ENCODE data around the gene IRAK2. TPM values are rescaled to one million over a fixed set of nuclear protein-coding genes. Genes with fewer than 3 reads are reported as not detected.

Gene IRAK2
- total RNA-seq, 1 donor from 2014 or later, result 1.6 TPM

DNA sequence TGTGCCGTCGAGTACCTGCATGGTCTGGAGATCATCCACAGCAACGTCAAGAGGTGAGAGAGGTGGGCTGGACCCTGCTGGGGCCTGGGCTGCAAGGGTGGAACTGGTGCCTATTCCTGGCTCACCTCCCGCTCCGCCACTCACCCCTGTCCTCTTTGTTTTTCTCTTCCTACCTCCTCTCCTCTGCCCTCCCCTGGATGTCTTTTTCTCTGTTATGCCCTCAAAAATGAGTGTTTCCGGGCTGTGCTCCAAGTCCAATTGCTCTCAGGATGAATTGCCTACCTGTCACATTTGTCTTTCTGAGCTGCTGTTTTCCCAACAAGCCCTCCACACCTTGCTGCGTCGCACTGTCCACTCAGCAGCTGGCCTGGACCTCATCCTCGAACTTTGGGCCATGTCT is 55.0 kb downstream of the IRAK2 start:
- Histone ChIP-seq H3K27me3 (ENCODE audit: control insufficient read depth in 3 of 3, insufficient read depth in 3 of 3, low read length in 3 of 3) (no peaks in the 10 kb centered on the region), H3K27ac (ENCODE audit: low read depth, low read length) (no peak overlapping the region), H3K9me3 (ENCODE audit: control insufficient read depth in 3 of 3, low read length in 3 of 3) (no peaks in the 10 kb centered on the region), H3K4me3 (ENCODE audit: low read length in 3 of 3) (no peak overlapping the region), H3K36me3 (ENCODE audit: control insufficient read depth in 3 of 3, insufficient read depth in 3 of 3, low read length in 3 of 3) (peaks cover 14 to 53% (median 22%) of the 10 kb centered on the region in 3 donors), H3K4me1 (ENCODE audit: control insufficient read depth in 3 of 3, insufficient read depth in 3 of 3, low read length in 3 of 3) (peaks cover under 1 to 6% (median 1%) of the 10 kb centered on the region in 3 donors), H3K9ac (ENCODE audit: low read depth in 1 of 3, low read length in 3 of 3) (no peak overlapping the region)

DNA sequence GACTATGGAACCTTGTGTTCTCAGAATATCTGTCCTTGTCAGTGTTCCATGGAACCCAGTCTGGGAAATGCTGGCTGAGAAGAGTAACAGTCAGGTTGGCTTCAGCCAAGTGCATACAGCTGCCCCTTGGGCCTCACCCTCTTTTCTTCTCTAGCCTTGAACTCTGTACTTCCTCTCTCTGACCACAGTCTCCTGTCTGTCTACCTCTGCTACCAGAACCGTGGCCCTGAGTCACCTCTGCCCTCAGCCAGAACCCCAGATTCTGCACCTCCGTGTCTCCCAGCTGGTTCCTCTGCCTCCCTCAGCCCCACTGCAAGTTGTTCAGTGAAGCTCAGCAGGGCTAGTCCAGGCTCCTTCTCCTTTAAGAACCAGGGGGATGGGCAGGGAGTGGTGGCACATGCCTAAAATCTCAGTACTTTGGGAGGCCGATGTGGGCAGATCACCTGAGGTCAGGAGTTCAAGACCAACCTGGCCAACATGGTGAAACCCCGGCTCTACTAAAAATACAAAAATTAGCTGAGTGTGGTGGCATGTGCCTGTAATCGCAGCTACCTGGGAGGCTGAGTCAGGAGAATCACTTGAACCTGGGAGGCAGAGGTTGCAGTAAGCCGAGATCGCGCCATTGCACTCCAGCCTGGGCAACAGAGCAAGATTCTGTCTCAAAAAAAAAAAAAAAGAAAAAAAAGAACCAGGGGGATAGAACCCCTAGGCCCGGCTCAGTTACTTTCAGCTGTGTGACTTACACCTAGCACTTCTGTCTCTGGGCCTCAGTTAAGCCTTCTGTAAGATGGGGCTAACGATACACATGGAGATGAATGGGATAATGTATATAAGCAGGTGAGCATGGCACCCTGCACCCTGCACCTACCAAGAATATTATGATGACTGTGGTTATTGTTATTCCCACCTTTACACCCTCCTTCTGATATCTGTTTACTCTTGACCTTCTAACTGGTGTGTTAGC is 59.2 kb downstream of the IRAK2 start:
- H3K9me3 ChIP-seq (ENCODE audit: control insufficient read depth in 3 of 3, low read length in 3 of 3), result no peaks in the 10 kb centered on the region
- H3K4me3 ChIP-seq (ENCODE audit: low read length in 3 of 3), result no peak overlapping the region
- H3K36me3 ChIP-seq (ENCODE audit: control insufficient read depth in 3 of 3, insufficient read depth in 3 of 3, low read length in 3 of 3), result peaks cover 8 to 30% (median 11%) of the 10 kb centered on the region in 3 donors
- H3K4me1 ChIP-seq (ENCODE audit: control insufficient read depth in 3 of 3, insufficient read depth in 3 of 3, low read length in 3 of 3), result peaks cover 2 to 11% (median 6%) of the 10 kb centered on the region in 3 donors
- no peak overlapping the region for H3K27ac ChIP-seq (ENCODE audit: low read depth, low read length)
- H3K27me3 ChIP-seq (ENCODE audit: control insufficient read depth in 3 of 3, insufficient read depth in 3 of 3, low read length in 3 of 3), result no peaks in the 10 kb centered on the region
- H3K9ac ChIP-seq (ENCODE audit: low read depth in 1 of 3, low read length in 3 of 3), result no peak overlapping the region

DNA sequence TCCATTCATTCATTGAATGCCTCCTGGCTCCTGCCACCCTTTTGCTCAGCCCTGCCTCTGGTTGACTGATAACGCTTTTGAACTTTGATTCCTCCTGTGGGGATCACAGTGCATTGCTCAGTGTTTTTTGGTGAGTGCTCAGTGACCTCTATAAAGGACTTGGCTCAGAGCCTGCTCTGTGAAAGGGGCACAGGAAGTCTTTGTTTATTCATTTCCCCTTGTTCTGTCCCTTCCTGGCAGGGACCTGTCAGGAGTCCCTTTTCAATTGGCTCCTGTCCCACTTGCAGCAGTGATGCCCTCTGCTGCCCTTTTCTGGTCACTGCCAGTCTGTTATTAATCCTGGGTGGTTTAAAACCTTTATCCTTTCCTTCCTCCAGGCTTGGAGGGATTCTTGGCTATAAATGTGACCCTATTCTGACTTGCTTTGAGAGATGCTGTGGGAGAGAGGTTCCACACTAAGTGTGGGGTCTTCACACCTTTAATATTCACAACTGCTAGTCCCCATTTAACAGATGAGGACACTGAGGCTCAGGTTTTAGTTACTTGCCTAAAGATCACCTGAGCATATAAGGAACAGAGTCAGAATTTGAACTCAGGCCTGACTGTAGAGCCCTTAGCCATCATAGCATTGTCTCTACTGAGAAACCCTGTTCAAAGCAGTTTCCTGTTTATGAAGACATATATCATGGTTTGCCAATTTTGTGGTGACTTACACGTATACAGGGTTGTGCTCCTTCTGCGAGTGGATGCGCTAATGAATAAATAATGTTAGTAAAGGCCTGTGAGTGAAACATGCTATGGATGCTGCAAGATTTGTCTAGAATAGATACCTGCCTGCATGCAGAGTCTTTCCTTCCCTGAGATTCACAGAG is 60.3 kb downstream of the IRAK2 start:
- Histone ChIP-seq H3K9ac (ENCODE audit: low read depth in 1 of 3, low read length in 3 of 3) (no peak overlapping the region), H3K27ac (ENCODE audit: low read depth, low read length) (no peak overlapping the region), H3K27me3 (ENCODE audit: control insufficient read depth in 3 of 3, insufficient read depth in 3 of 3, low read length in 3 of 3) (no peaks in the 10 kb centered on the region), H3K4me1 (ENCODE audit: control insufficient read depth in 3 of 3, insufficient read depth in 3 of 3, low read length in 3 of 3) (peaks cover 2 to 11% (median 6%) of the 10 kb centered on the region in 3 donors), H3K36me3 (ENCODE audit: control insufficient read depth in 3 of 3, insufficient read depth in 3 of 3, low read length in 3 of 3) (peaks cover 3 to 26% (median 11%) of the 10 kb centered on the region in 3 donors), H3K4me3 (ENCODE audit: low read length in 3 of 3) (no peak overlapping the region), H3K9me3 (ENCODE audit: control insufficient read depth in 3 of 3, low read length in 3 of 3) (no peaks in the 10 kb centered on the region)

DNA sequence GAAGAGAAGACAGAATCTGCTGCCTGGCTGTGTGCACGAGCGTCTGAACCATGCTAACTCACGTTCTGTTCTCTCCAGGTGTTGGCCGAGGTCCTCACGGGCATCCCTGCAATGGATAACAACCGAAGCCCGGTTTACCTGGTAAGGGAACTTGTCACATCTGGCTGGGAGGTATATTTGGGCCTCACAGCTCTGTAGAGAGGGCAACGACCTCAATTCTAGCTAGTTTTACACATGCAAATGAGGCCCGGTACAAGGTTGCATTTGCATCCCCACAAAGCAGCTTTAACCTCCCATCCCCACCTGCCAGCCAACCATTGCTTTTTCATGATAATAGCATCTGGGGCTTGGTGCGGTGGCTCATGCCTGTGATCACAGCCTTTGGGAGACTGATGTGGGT is 61.6 kb downstream of the IRAK2 start:
- Histone ChIP-seq H3K9ac (ENCODE audit: low read depth in 1 of 3, low read length in 3 of 3) (no peak overlapping the region), H3K27ac (ENCODE audit: low read depth, low read length) (no peak overlapping the region), H3K27me3 (ENCODE audit: control insufficient read depth in 3 of 3, insufficient read depth in 3 of 3, low read length in 3 of 3) (no peaks in the 10 kb centered on the region), H3K4me3 (ENCODE audit: low read length in 3 of 3) (no peak overlapping the region), H3K9me3 (ENCODE audit: control insufficient read depth in 3 of 3, low read length in 3 of 3) (no peaks in the 10 kb centered on the region), H3K4me1 (ENCODE audit: control insufficient read depth in 3 of 3, insufficient read depth in 3 of 3, low read length in 3 of 3) (peaks cover 2 to 11% (median 6%) of the 10 kb centered on the region in 3 donors), H3K36me3 (ENCODE audit: control insufficient read depth in 3 of 3, insufficient read depth in 3 of 3, low read length in 3 of 3) (peaks cover 3 to 29% (median 11%) of the 10 kb centered on the region in 3 donors)

DNA sequence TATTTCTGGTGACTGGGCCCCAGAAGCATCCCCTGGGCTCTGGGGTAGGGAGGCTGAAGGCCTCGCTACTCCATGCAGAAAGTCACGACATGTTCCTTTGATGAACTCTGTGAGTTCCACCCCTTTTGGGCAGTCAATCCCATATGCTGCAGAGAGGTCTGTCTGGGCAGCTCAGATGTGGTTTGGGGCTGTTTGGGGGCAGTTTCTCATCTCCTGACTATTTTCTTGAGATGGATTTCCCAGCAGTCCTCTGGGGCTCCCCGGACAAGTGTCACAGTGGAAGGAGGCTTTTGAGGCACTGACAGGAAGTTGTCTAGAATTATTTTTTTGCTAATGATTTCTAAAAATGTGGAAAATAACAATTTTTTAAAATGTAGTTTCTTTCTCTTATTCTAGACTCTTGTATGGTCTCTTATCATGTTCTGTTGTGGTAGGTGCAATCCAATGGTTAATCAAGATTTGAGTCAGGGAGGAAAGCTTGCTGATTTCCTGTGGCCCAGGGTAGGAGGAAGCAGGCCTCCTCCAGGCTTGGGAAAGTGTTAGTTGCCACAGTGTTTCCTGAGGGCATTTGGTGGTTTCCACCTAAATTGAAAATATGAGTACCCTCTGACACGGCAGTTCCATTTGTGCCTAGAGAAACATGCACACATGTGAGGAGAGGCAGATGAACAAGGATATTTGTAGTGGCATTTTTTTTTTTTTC is 63.7 kb downstream of the IRAK2 start:
- H3K9me3 ChIP-seq (ENCODE audit: control insufficient read depth in 3 of 3, low read length in 3 of 3), result no peaks in the 10 kb centered on the region
- H3K27me3 ChIP-seq (ENCODE audit: control insufficient read depth in 3 of 3, insufficient read depth in 3 of 3, low read length in 3 of 3), result no peaks in the 10 kb centered on the region
- H3K4me3 ChIP-seq (ENCODE audit: low read length in 3 of 3), result no peak overlapping the region
- no peak overlapping the region for H3K9ac ChIP-seq (ENCODE audit: low read depth in 1 of 3, low read length in 3 of 3)
- H3K4me1 ChIP-seq (ENCODE audit: control insufficient read depth in 3 of 3, insufficient read depth in 3 of 3, low read length in 3 of 3), result peaks cover 2 to 11% (median 6%) of the 10 kb centered on the region in 3 donors
- no peak overlapping the region for H3K27ac ChIP-seq (ENCODE audit: low read depth, low read length)
- peaks cover 3 to 16% (median 4%) of the 10 kb centered on the region in 3 donors for H3K36me3 ChIP-seq (ENCODE audit: control insufficient read depth in 3 of 3, insufficient read depth in 3 of 3, low read length in 3 of 3)

DNA sequence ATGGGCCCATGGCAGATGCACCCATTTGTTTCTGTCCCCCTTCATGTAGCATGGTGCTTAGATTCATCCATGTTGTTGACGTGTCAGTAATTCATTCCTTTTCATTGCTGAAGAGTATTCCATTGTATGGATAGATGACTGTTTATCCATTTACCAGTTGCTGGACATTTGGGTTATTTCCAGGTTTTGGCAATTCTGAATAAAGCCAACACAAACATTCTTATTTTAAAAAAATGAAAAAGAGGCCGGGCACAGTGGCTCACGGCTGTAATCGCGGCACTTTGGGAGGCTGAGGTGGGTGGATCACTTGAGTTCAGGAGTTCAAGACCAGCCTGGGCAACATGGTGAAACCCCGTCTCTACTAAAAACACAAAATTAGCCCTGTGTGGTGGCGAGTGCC is 64.9 kb downstream of the IRAK2 start:
- H3K27ac ChIP-seq (ENCODE audit: low read depth, low read length), result no peak overlapping the region

DNA sequence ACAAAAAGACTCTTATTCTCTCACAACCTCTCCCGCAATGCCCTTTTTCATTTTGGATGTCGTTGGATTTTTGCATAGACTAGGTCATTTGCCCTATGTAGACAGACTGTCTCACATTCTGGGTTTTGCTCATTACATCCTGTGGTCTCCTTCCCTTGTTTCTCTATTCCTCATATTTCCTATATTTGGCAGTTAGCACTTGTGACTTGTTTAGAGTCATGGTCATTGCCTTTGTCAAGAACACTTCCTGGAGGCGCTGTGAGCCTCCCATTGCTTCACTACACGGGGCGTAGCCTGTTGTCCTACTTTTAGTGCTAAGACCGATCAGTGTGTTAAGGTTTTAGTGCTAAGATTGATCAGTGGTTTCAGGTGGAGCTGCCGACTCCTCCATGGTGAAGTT is 67.4 kb downstream of the IRAK2 start:
- H3K27me3 ChIP-seq (ENCODE audit: control insufficient read depth in 3 of 3, insufficient read depth in 3 of 3, low read length in 3 of 3), result no peaks in the 10 kb centered on the region
- H3K4me3 ChIP-seq (ENCODE audit: low read length in 3 of 3), result no peak overlapping the region
- no peaks in the 10 kb centered on the region for H3K4me1 ChIP-seq (ENCODE audit: control insufficient read depth in 3 of 3, insufficient read depth in 3 of 3, low read length in 3 of 3)
- H3K27ac ChIP-seq (ENCODE audit: low read depth, low read length), result no peak overlapping the region
- no peak overlapping the region for H3K9ac ChIP-seq (ENCODE audit: low read depth in 1 of 3, low read length in 3 of 3)
- peaks cover 7 to 31% (median 14%) of the 10 kb centered on the region in 3 donors for H3K36me3 ChIP-seq (ENCODE audit: control insufficient read depth in 3 of 3, insufficient read depth in 3 of 3, low read length in 3 of 3)
- no peaks in the 10 kb centered on the region for H3K9me3 ChIP-seq (ENCODE audit: control insufficient read depth in 3 of 3, low read length in 3 of 3)

More for the DNA sequence above, 64.9 kb downstream of the IRAK2 start:
- H3K4me1 ChIP-seq (ENCODE audit: control insufficient read depth in 3 of 3, insufficient read depth in 3 of 3, low read length in 3 of 3), result peaks cover 2 to 7% (median 6%) of the 10 kb centered on the region in 3 donors
- peaks cover 0 to 14% (median 2%) of the 10 kb centered on the region in 3 donors for H3K36me3 ChIP-seq (ENCODE audit: control insufficient read depth in 3 of 3, insufficient read depth in 3 of 3, low read length in 3 of 3)
- H3K27me3 ChIP-seq (ENCODE audit: control insufficient read depth in 3 of 3, insufficient read depth in 3 of 3, low read length in 3 of 3), result no peaks in the 10 kb centered on the region
- H3K9ac ChIP-seq (ENCODE audit: low read depth in 1 of 3, low read length in 3 of 3), result no peak overlapping the region
- no peaks in the 10 kb centered on the region for H3K9me3 ChIP-seq (ENCODE audit: control insufficient read depth in 3 of 3, low read length in 3 of 3)
- H3K4me3 ChIP-seq (ENCODE audit: low read length in 3 of 3), result no peak overlapping the region

DNA sequence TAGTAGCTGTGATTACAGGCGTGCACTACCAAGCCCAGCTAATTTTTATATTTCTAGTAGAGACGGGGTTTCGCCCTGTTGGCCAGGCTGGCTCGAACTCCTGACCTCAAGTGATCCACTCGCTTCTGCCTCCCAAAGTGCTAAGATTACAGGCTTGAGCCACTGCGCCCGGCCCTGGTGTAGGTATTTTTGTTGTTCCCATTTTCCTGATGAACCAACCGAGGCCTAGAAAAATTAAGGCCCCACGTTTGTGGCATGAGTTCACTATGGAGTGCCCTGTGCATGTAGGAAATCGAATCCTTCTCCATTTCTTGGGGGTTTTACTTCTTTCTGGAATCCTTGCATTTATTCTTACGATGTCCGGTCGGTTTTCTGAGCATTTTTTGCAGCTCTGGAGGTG is 69.3 kb downstream of the IRAK2 start:
- Histone ChIP-seq H3K9me3 (ENCODE audit: control insufficient read depth in 3 of 3, low read length in 3 of 3) (no peaks in the 10 kb centered on the region), H3K4me3 (ENCODE audit: low read length in 3 of 3) (no peak overlapping the region), H3K4me1 (ENCODE audit: control insufficient read depth in 3 of 3, insufficient read depth in 3 of 3, low read length in 3 of 3) (no peaks in the 10 kb centered on the region), H3K27me3 (ENCODE audit: control insufficient read depth in 3 of 3, insufficient read depth in 3 of 3, low read length in 3 of 3) (no peaks in the 10 kb centered on the region), H3K36me3 (ENCODE audit: control insufficient read depth in 3 of 3, insufficient read depth in 3 of 3, low read length in 3 of 3) (peaks cover 7 to 44% (median 19%) of the 10 kb centered on the region in 3 donors), H3K27ac (ENCODE audit: low read depth, low read length) (no peak overlapping the region), H3K9ac (ENCODE audit: low read depth in 1 of 3, low read length in 3 of 3) (no peak overlapping the region)

DNA sequence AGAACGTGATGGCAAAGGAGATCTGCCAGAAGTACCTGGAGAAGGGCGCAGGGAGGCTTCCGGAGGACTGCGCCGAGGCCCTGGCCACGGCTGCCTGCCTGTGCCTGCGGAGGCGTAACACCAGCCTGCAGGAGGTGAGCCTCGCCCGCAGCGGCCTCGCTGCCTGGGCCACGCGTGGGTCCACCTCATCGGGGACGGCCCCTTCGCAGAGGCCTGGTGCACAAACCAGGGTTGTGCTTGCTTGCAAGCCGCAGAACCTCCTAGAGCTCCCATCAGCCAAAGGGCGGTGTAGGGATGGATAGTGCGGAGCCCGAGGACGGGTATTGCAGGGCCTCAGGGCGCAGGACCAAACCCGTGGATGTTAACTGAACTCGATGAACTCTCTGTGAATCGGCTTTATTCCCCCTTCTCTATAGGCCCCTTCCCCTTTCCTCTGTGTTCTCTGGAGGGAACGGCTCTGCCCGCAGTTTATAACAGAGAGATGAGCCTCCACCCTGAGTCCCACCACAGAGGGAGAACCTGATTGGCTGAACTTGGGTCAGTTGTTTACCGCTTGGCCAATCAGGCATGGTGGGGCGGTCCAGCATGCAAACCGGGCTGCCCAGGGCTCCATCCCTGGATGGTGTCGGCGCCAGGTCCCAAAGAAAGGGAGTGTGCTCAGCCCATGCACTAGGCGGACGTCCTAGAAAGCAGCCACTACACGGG is 70.0 kb downstream of the IRAK2 start:
- no peak overlapping the region for H3K9ac ChIP-seq (ENCODE audit: low read depth in 1 of 3, low read length in 3 of 3)
- H3K27me3 ChIP-seq (ENCODE audit: control insufficient read depth in 3 of 3, insufficient read depth in 3 of 3, low read length in 3 of 3), result no peaks in the 10 kb centered on the region
- H3K4me1 ChIP-seq (ENCODE audit: control insufficient read depth in 3 of 3, insufficient read depth in 3 of 3, low read length in 3 of 3), result no peaks in the 10 kb centered on the region
- no peak overlapping the region for H3K27ac ChIP-seq (ENCODE audit: low read depth, low read length)
- no peaks in the 10 kb centered on the region for H3K9me3 ChIP-seq (ENCODE audit: control insufficient read depth in 3 of 3, low read length in 3 of 3)
- peaks cover 7 to 45% (median 21%) of the 10 kb centered on the region in 3 donors for H3K36me3 ChIP-seq (ENCODE audit: control insufficient read depth in 3 of 3, insufficient read depth in 3 of 3, low read length in 3 of 3)
- H3K4me3 ChIP-seq (ENCODE audit: low read length in 3 of 3), result no peak overlapping the region

Measured in skeletal muscle tissue (tissue), 4 donors.